ENCODE data around the gene LTBP1.

The LTBP1 gene

GRCh38 chr2:33247365-33247764 lies 300.6 kb downstream of the LTBP1 start:
- no peak for DNase-seq (ENCODE audit: extremely low read depth in 1 of 2, low read depth in 1 of 2)

GRCh38 chr2:33250417-33251029 lies 303.8 kb downstream of the LTBP1 start:
- DNase-seq (ENCODE audit: extremely low read depth in 1 of 2, low read depth in 1 of 2) = no peak

- DNase-seq (ENCODE audit: extremely low read depth in 1 of 2, low read depth in 1 of 2) = no peak
Measured at GRCh38 chr2:33256162-33256755, 309.5 kb downstream of the LTBP1 start.

- DNase-seq (ENCODE audit: extremely low read depth in 1 of 2, low read depth in 1 of 2) = no peak
Measured at GRCh38 chr2:33258387-33258786, 311.6 kb downstream of the LTBP1 start.

GRCh38 chr2:33262097-33262496 lies 315.3 kb downstream of the LTBP1 start:
- DNase-seq (ENCODE audit: extremely low read depth in 1 of 2, low read depth in 1 of 2) = no peak

- no peak for DNase-seq (ENCODE audit: extremely low read depth in 1 of 2, low read depth in 1 of 2)
Measured at GRCh38 chr2:33264766-33265165, 318.0 kb downstream of the LTBP1 start.

- no peak for DNase-seq (ENCODE audit: extremely low read depth in 1 of 2, low read depth in 1 of 2)
Measured at GRCh38 chr2:33265584-33266338, 319.0 kb downstream of the LTBP1 start.

GRCh38 chr2:33266467-33266866 lies 319.7 kb downstream of the LTBP1 start:
- no peak for DNase-seq (ENCODE audit: extremely low read depth in 1 of 2, low read depth in 1 of 2)

GRCh38 chr2:33267043-33267442 lies 320.3 kb downstream of the LTBP1 start:
- DNase-seq (ENCODE audit: extremely low read depth in 1 of 2, low read depth in 1 of 2) = no peak

- DNase-seq (ENCODE audit: extremely low read depth in 1 of 2, low read depth in 1 of 2) = no peak
Measured at GRCh38 chr2:33267756-33268155, 321.0 kb downstream of the LTBP1 start.

- DNase-seq (ENCODE audit: extremely low read depth in 1 of 2, low read depth in 1 of 2) = no peak
Measured at GRCh38 chr2:33268246-33268831, 321.6 kb downstream of the LTBP1 start.

- DNase-seq (ENCODE audit: extremely low read depth in 1 of 2, low read depth in 1 of 2) = no peak
Measured at GRCh38 chr2:33272001-33272400, 325.2 kb downstream of the LTBP1 start.

- no peak for DNase-seq (ENCODE audit: extremely low read depth in 1 of 2, low read depth in 1 of 2)
Measured at GRCh38 chr2:33273479-33273878, 326.7 kb downstream of the LTBP1 start.

- DNase-seq (ENCODE audit: extremely low read depth in 1 of 2, low read depth in 1 of 2) = no peak
Measured at GRCh38 chr2:33274524-33274923, 327.8 kb downstream of the LTBP1 start.

GRCh38 chr2:33275689-33276444 lies 329.1 kb downstream of the LTBP1 start:
- DNase-seq (ENCODE audit: extremely low read depth in 1 of 2, low read depth in 1 of 2) = peak; percentile 18 to 22

GRCh38 chr2:33277002-33277426 lies 330.3 kb downstream of the LTBP1 start:
- no peak for DNase-seq (ENCODE audit: extremely low read depth in 1 of 2, low read depth in 1 of 2)

- DNase-seq (ENCODE audit: extremely low read depth in 1 of 2, low read depth in 1 of 2) = no peak
Measured at GRCh38 chr2:33278245-33278943, 331.6 kb downstream of the LTBP1 start.

- DNase-seq (ENCODE audit: extremely low read depth in 1 of 2, low read depth in 1 of 2) = no peak
Measured at GRCh38 chr2:33284287-33284686, 337.5 kb downstream of the LTBP1 start.

GRCh38 chr2:33287507-33288005 lies 340.8 kb downstream of the LTBP1 start:
- DNase-seq (ENCODE audit: extremely low read depth in 1 of 2, low read depth in 1 of 2) = no peak

GRCh38 chr2:33288011-33288410 lies 341.3 kb downstream of the LTBP1 start:
- no peak for DNase-seq (ENCODE audit: extremely low read depth in 1 of 2, low read depth in 1 of 2)

All from stimulated activated CD8-positive, alpha-beta memory T cell treated with anti-CD3 and anti-CD28 coated beads, Interleukin-7, amount 100 ng/mL, for 48 hours (primary cell).